Ectodermal cell (in vitro differentiated cells): Measurements from ENCODE around the gene PAQR4.
"Not testable (repeated sequence)": the region's sequence is repeated elsewhere in the genome, so short reads cannot be mapped to it uniquely, and the experiment has no call there.

Experiments used
- H3K27ac ChIP-seq: 2 replicates; pipeline ENCODE4 v1.7.0; 2013; ENCODE audit warnings: mild to moderate bottlenecking, low read depth, low read length; ENCODE audit not compliant: insufficient read depth, poor library complexity, severe bottlenecking
- H3K27me3 ChIP-seq: 2 replicates; pipeline ENCODE4 v1.7.0; 2013; ENCODE audit warnings: mild to moderate bottlenecking, low read length; ENCODE audit not compliant: insufficient read depth, control insufficient read depth, poor library complexity, severe bottlenecking
- H3K36me3 ChIP-seq: one replicate; pipeline ENCODE4 v1.7.0; 2013; ENCODE audit warnings: low read length; ENCODE audit not compliant: control insufficient read depth, insufficient read depth
- H3K4me1 ChIP-seq: one replicate; pipeline ENCODE4 v1.7.0; 2013; ENCODE audit warnings: low read length; ENCODE audit not compliant: control insufficient read depth, insufficient read depth
- H3K4me3 ChIP-seq: 2 replicates; pipeline ENCODE4 v1.7.0; 2013; ENCODE audit warnings: low read depth, low read length, control low read depth; ENCODE audit not compliant: insufficient read depth
- H3K9me3 ChIP-seq: 2 replicates; pipeline ENCODE4 v1.7.0; 2013; ENCODE audit warnings: mild to moderate bottlenecking, low read length, moderate library complexity; ENCODE audit not compliant: control insufficient read depth
- WGBS, 2 experiments: methylation state at CpG; one replicate each; pipeline ENCODE4 v1.1.7; 2013; ENCODE audit warnings: missing lambda C conversion rate in 2 of 2; 5-methylcytosine and 5-hydroxymethylcytosine counted together

The PAQR4 gene

GRCh38 chr16:2929693-2930092 is 39.5 kb upstream of the PAQR4 start:
- Histone ChIP-seq H3K4me3 (no peak overlapping the region), H3K27me3 (no peaks in the 10 kb centered on the region), H3K4me1 (peaks cover 4% of the 10 kb centered on the region), H3K36me3 (no peaks in the 10 kb centered on the region), H3K9me3 (no peaks in the 10 kb centered on the region), H3K27ac (no peak overlapping the region)
- 93 to 94% methylated on average over 14 of the region's 14 CpGs for WGBS, 2 experiments

- 95 to 96% methylated on average over 15 of the region's 15 CpGs for WGBS, 2 experiments
- no peak overlapping the region for H3K27ac ChIP-seq
- no peaks in the 10 kb centered on the region for H3K36me3 ChIP-seq
- H3K9me3 ChIP-seq, result no peaks in the 10 kb centered on the region
- no peaks in the 10 kb centered on the region for H3K27me3 ChIP-seq
- peaks cover 4% of the 10 kb centered on the region for H3K4me1 ChIP-seq
- H3K4me3 ChIP-seq, result no peak overlapping the region
Measured at GRCh38 chr16:2930236-2930635, 38.9 kb upstream of the PAQR4 start.

- not testable (repeated sequence) for H3K4me1 ChIP-seq, H3K27ac ChIP-seq, H3K27me3 ChIP-seq, H3K4me3 ChIP-seq, H3K9me3 ChIP-seq, H3K36me3 ChIP-seq
- WGBS, 2 experiments, result 89 to 91% methylated on average over 12 to 13 of the region's 13 CpGs
Measured at GRCh38 chr16:2931231-2931914, 37.8 kb upstream of the PAQR4 start.

- H3K9me3 ChIP-seq, result no peaks in the 10 kb centered on the region
- 94% methylated on average over 30 of the region's 30 CpGs for WGBS, 2 experiments
- H3K4me1 ChIP-seq, result no peaks in the 10 kb centered on the region
- peaks cover 4% of the 10 kb centered on the region for H3K36me3 ChIP-seq
- no peak overlapping the region for H3K27ac ChIP-seq
- H3K27me3 ChIP-seq, result no peaks in the 10 kb centered on the region
- no peak overlapping the region for H3K4me3 ChIP-seq
Measured at GRCh38 chr16:2933136-2933535, 36.0 kb upstream of the PAQR4 start.

- 94 to 95% methylated on average over 22 of the region's 22 CpGs for WGBS, 2 experiments
- no peaks in the 10 kb centered on the region for H3K9me3 ChIP-seq
- no peaks in the 10 kb centered on the region for H3K27me3 ChIP-seq
- no peak overlapping the region for H3K4me3 ChIP-seq
- no peak overlapping the region for H3K27ac ChIP-seq
- H3K36me3 ChIP-seq, result peaks cover 4% of the 10 kb centered on the region
- H3K4me1 ChIP-seq, result no peaks in the 10 kb centered on the region
Measured at GRCh38 chr16:2933701-2934100, 35.4 kb upstream of the PAQR4 start.

- WGBS, 2 experiments, result 93 to 94% methylated on average over 15 of the region's 15 CpGs
- Histone ChIP-seq H3K4me1 (no peaks in the 10 kb centered on the region), H3K9me3 (no peaks in the 10 kb centered on the region), H3K27ac (no peak overlapping the region), H3K4me3 (no peak overlapping the region), H3K27me3 (no peaks in the 10 kb centered on the region), H3K36me3 (peaks cover 4% of the 10 kb centered on the region)
Measured at GRCh38 chr16:2934450-2934849, 34.7 kb upstream of the PAQR4 start.

- no peaks in the 10 kb centered on the region for H3K9me3 ChIP-seq
- peaks cover 14% of the 10 kb centered on the region for H3K36me3 ChIP-seq
- no peak overlapping the region for H3K4me3 ChIP-seq
- H3K4me1 ChIP-seq, result no peaks in the 10 kb centered on the region
- H3K27ac ChIP-seq, result no peak overlapping the region
- WGBS, 2 experiments, result 92 to 93% methylated on average over 22 of the region's 22 CpGs
- no peaks in the 10 kb centered on the region for H3K27me3 ChIP-seq
Measured at GRCh38 chr16:2936436-2937011, 32.6 kb upstream of the PAQR4 start.

- peaks cover 14% of the 10 kb centered on the region for H3K36me3 ChIP-seq
- H3K4me1 ChIP-seq, result no peaks in the 10 kb centered on the region
- 95 to 96% methylated on average over 24 of the region's 24 CpGs for WGBS, 2 experiments
- H3K9me3 ChIP-seq, result no peaks in the 10 kb centered on the region
- H3K4me3 ChIP-seq, result no peak overlapping the region
- no peak overlapping the region for H3K27ac ChIP-seq
- H3K27me3 ChIP-seq, result no peaks in the 10 kb centered on the region
Measured at GRCh38 chr16:2937170-2937569, 32.0 kb upstream of the PAQR4 start.

- Histone ChIP-seq H3K4me1 (no peaks in the 10 kb centered on the region), H3K9me3 (no peaks in the 10 kb centered on the region), H3K4me3 (no peak overlapping the region), H3K36me3 (peaks cover 14% of the 10 kb centered on the region), H3K27ac (no peak overlapping the region), H3K27me3 (no peaks in the 10 kb centered on the region)
- 96% methylated on average over 12 of the region's 12 CpGs for WGBS, 2 experiments
Measured at GRCh38 chr16:2938206-2938605, 30.9 kb upstream of the PAQR4 start.

- H3K4me3 ChIP-seq, result no peak overlapping the region
- no peaks in the 10 kb centered on the region for H3K4me1 ChIP-seq
- H3K27ac ChIP-seq, result no peak overlapping the region
- no peaks in the 10 kb centered on the region for H3K27me3 ChIP-seq
- no peaks in the 10 kb centered on the region for H3K9me3 ChIP-seq
- WGBS, 2 experiments, result 95 to 98% methylated on average over 2 of the region's 2 CpGs
- peaks cover 14% of the 10 kb centered on the region for H3K36me3 ChIP-seq
Measured at GRCh38 chr16:2939968-2940367, 29.2 kb upstream of the PAQR4 start.
